NCI-H2081 (cell line): ENCODE results near the gene C11orf52.
"Not testable (repeated sequence)": the region's sequence is repeated elsewhere in the genome, so short reads cannot be mapped to it uniquely, and the experiment has no call there.

Experiments used
- DNase-seq, 2 experiments: peaks; one replicate each; lab custom pipeline; 2025; lab: John Stamatoyannopoulos, UW

The C11orf52 gene

DNA sequence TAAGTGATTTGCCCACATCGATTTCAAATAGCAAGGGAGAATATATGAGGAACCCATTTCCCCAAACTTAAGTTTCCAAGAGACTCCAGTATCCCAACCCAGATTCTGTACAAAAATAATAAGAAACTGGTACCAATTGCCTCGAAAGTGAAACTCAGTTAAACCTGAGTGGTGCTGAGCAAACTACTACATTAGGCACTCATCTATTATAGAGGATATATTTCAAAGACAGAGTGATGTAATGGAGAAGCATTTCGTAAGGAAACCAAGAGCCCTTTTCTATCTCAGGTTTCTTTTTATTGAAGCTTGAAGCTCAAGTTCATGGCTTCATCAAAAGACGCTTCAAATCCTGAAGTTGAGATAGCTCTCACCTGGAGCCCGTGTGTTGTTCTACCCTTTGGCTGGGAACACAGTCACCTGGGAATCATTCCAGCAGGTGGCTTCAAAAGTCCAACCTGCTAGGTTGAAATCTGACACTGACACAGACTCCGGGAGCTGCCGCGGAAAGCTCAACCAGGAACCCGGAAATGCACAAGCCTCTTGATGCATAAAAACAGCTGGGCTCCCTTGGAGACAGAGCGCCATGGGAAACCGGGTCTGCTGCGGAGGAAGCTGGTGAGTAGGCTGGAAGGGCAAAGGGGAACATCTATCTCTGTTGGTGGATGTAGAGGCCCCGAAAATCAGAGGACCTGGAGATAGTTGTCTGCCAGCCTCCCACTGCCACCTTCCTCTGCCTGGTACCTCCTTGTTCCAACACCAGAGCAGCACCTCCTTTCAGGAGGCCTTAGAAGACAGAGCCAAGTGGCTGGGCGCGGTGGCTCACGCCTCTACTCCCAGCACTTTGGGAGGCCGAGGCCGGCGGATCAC, at the start of gene C11orf52:
C11orf52 (plus strand) TSS at position 524 of the 867 bp plus-strand sequence; CDS start at position 584, 60 bp downstream.
- DNase-seq, result peak; percentile 90 to 98

- no peak for DNase-seq
Observed at GRCh38 chr11:111870113-111870512, 48.6 kb upstream of the C11orf52 start.

GRCh38 chr11:111870522-111870885, 48.2 kb upstream of the C11orf52 start:
- no peak for DNase-seq

- peak; percentile 69 to 89 for DNase-seq
Observed at GRCh38 chr11:111870886-111871692, 47.6 kb upstream of the C11orf52 start, which contains the start of gene ALG9. Gene ALG9 (minus strand): TSS chr11:111871581. CDS start chr11:111871482, 99 bp downstream.

- DNase-seq, result no peak
Observed at GRCh38 chr11:111871693-111872161, 47.0 kb upstream of the C11orf52 start.

DNA sequence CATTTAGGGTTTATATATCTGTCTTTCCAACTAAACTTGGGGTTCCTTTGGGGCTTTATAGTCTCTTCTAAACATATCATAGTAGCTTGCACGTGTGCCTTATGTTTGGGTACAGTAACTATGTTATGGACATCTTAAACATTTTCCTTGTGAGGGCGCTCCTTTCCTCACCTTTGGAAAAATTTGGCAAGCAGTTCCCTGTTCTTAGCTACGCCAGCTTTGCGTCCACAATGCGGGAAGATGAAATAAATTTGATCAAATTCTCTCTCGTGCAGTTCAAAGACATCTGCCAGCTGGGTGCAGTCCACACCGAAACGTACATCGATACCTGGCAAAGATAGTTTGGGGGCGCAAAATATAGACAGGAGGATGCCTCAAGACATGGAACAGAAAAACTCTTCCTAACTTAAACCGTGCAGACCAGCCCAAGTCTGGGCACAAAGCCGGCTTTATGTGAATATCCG, 40.3 kb upstream of the C11orf52 start:
- peak in 1 of 2 experiments; percentile 53 for DNase-seq

DNA sequence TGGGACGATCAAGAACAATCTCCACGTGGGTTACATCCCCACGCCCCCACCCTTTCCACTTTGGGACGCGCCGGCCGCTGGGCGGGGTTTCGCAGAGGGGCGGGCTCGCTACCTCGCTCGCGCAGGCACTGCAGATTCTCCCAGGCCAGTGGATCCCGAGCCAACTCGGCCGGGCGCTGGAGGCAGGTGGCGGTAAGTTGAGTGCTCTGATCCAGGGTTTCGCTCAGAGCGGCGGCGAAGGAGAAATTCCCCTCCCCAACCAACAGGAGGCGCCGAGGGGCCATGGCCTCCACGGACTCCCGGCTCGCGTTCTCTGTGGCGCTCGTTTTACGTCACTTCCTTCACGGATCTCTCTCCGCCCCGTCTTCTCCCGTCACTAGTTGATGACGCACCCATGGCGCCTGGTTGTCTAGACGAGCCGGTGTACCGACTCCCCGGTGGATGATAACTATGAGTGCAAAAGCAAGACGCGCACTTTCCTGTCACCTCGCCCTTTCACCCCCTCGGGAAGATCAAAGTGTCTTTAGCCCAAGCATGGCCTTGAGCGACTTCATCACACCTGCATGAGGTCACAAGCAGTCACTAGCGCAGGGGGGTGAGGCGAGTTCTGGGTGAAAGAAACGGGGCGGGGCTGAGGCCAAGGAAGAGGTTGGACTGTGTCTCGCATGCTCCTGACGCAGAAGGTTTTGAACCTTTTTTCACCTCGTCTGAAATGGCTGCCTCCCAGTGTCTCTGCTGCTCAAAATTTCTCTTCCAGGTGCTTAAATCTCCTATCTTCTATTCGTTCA, 39.7 kb upstream of the C11orf52 start, which contains the start of the genes CFAP68 and FDXACB1:
CFAP68 (plus strand) TSS at position 693 of the 788 bp plus-strand sequence; CDS start at position 713, 20 bp downstream.
FDXACB1 (minus strand) TSS at position 317 of the 788 bp plus-strand sequence; CDS start at position 284, 33 bp downstream.
- peak; percentile 97 to 99 for DNase-seq

GRCh38 chr11:111879637-111879960, 39.1 kb upstream of the C11orf52 start:
- no peak for DNase-seq

- no peak for DNase-seq
Observed at GRCh38 chr11:111882202-111882601, 36.5 kb upstream of the C11orf52 start.

- not testable (repeated sequence) for DNase-seq
Observed at GRCh38 chr11:111885053-111885452, 33.7 kb upstream of the C11orf52 start.

DNA sequence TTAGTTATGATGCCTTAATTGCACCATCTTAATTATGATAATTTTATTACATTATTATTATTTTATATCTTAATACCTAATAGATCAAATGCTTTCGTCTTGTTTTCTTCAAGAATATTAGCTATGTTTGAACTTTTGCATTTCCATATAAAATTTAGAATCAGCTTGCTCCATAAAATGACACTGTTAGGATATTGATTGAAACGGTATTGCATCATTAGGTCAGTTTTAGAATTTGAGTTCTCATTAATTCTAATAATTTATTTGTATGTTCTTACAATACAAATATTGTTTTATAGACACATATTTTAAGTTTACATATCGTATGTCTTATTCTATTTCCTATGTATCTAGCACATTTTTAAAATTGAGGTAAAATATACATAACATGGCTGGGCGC, 32.7 kb upstream of the C11orf52 start:
- DNase-seq, result no peak

DNA sequence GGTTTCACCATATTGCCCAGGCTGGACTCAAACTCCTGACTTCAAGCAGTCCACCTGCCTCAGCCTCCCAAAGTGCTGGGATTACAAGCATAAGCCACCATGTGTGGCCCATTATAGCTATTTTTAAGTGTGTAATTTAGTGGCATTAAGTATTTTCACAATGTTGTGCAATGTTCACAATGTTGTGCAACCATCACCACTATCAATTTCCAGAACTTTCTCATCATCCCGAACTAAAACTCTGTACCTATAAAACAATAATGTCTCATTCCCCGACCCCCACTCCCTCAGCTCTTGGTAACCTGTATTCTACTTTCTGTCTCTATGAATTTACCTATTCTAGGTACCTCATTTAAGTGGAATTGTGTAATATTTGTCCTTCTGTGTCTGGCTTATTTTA, 31.9 kb upstream of the C11orf52 start:
- DNase-seq, result no peak

DNA sequence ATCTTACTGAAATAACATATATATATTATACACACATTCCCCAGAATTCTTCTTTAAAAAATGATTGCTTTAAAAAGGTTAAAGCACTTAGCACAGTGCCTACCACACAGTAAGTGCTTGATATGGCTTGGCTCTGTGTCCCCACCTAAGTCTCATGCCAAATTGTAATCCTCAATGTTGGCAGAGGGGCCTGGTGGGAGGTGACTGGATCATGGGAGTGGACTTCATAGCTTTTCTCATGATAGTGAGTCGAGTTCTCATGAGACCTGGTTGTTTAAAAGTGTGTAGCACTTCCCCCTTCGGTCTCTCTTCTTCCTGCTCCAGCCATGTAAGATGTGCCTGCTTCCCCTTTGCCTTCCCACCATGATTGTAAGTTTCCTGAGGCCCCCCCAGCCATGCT, 13.3 kb upstream of the C11orf52 start:
- DNase-seq, result no peak

GRCh38 chr11:111906680-111907079, 12.0 kb upstream of the C11orf52 start:
- no peak for DNase-seq

DNA sequence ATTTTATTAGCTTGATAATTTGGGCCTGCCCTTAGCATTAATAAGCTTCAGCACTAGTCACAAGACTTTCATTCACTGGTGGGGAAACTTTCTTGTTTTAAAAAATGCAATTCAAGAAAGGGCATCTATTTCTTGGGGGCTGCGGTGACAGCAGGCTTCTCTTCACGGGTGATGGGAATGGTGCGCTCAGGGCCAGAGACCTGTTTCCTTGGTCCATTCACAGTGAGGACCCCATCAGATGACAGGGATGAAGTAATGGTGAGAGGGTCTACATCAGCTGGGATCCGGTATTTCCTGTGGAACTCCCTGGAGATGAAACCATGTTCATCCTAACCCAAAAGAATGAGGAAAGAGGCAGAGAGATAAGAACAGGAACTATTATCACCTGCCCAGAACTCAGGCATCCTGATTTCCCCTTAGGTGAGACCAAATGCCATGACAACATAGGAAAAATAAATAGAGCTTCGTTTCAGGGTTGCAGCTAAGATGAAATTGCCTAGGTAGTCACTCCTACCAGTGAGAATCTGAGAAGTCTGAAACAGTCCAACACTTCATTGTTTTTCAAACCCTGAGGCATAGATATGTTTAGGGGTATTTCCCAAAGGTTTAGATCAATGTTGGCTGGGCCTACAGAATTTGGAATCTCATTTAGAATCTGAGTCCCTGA, 9.9 kb upstream of the C11orf52 start:
- DNase-seq, result no peak

DNA sequence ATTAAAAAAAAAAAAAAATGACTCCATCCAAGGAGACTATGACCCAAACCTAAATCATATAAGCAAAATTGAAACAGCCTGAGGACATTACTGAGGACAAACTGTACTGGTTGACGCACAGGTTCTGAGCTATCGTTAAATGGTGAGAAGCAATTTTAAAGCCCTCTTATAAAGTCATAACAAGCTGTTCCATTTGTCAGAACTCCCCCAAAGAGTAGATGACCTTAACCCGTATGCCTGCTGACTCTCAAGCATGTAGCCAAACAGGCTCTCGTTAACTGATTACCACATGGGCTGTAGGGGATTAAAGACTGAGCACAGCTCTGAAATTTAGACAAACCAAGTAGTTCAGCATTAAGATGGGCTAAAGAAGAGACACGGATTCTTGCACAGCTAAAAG, 9.3 kb upstream of the C11orf52 start:
- DNase-seq, result no peak

GRCh38 chr11:111910676-111911562, 7.8 kb upstream of the C11orf52 start:
- no peak for DNase-seq

DNA sequence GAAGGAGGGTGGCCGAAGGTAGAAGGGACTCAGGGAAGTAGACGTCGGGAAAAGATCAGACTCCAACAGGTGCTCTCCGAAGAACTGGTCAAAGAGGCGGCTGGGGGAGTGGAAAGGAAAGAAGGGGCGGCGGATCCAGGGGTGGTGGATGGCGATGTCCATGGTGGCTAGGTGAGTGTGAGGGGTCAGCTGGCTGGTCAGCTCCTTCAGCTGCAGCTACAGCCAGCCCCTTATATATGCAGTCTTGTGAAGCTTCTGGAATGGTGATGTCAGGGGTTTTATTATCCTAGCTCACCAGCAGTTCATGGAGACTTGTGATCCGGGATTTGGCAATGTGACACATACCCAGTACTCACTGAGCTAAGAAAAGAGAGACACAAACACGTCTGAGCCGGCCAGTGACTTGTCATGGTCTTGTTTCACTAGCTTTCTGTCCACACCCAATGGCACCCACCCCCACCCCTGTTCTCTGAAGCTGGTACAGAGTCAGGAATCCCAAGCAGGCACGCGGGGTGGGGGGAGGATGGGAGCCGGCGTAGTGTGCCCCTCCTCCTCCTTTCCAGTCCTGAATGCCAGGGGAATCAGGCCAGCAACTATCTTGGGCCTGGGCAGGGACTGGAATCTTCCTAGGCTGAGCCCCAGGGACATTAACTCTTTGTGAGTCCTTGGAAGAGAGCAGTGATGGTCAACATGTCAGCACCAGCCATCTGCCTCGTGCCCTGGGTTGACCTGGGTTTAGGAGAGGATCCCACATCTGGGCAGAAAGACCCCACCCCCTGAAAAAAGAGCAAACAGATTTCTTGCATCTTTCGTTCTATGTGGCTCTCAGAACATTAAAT, 6.9 kb upstream of the C11orf52 start, which contains the start of gene CRYAB:
CRYAB (minus strand) TSS at position 208 of the 839 bp plus-strand sequence; CDS start at position 162, 46 bp downstream.
- no peak for DNase-seq

- no peak for DNase-seq
Observed at GRCh38 chr11:111912535-111912934, 6.2 kb upstream of the C11orf52 start, which contains the start of gene HSPB2. Gene HSPB2 (plus strand): TSS chr11:111912734. CDS start chr11:111912830, 96 bp downstream.
